ENCODE data around the gene MARK1. TPM values are rescaled to one million over a fixed set of nuclear protein-coding genes. Genes with fewer than 3 reads are reported as not detected.

MARK1 gene
- total RNA-seq, 1 experiment from 2014 or later, result 0.05 TPM

GRCh38 chr1:220669005-220669404 lies 141.1 kb downstream of the MARK1 start:
- no peaks in the 10 kb centered on the region for H3K4me1 ChIP-seq
- Mint-ChIP-seq H3K4me1 (ENCODE audit: low read depth, unreplicated experiment) (no peaks in the 10 kb centered on the region), H3K27me3 (ENCODE audit: insufficient read depth, unreplicated experiment) (peaks cover 16% of the 10 kb centered on the region), H3K4me3 (ENCODE audit: unreplicated experiment) (no peak overlapping the region), H3K27ac (ENCODE audit: unreplicated experiment) (no peak overlapping the region), H3K9me3 (ENCODE audit: unreplicated experiment) (no peaks in the 10 kb centered on the region), H3K36me3 (ENCODE audit: insufficient read depth, unreplicated experiment) (no peaks in the 10 kb centered on the region)
- CTCF ChIA-PET, result interaction anchor here (1.6 kb wide), 1 partner anchor 373 kb away, joined by 4 read pairs; no protein-coding TSS in a partner anchor
- TF ChIP-seq CTCF (IDR thresholded peaks at IDR 0.05; ENCODE audit: insufficient read depth in 1 of 2, low read depth in 1 of 2, low read length in 1 of 2, severe bottlenecking in 1 of 2, unreplicated experiment in 1 of 2), result no peak
- POLR2A ChIA-PET, result no interaction called here
- no peak for DNase-seq
- no peaks in the 10 kb centered on the region for H3K27me3 ChIP-seq (replicated peaks; ENCODE audit: control insufficient read depth, insufficient read depth, low read length)
- H3K4me3 ChIP-seq (ENCODE audit: low read depth, low read length), result no peak overlapping the region
- H3K36me3 ChIP-seq (ENCODE audit: control insufficient read depth, insufficient read depth, low read length), result no peaks in the 10 kb centered on the region
- BruUV-seq (replicated peaks), result no TSS peak
- intact Hi-C loops (cut with micrococcal nuclease; ENCODE audit: unreplicated experiment), result no loop called here
- H3K9me3 ChIP-seq, result no peaks in the 10 kb centered on the region

- Histone ChIP-seq H3K4me1 (no peaks in the 10 kb centered on the region), H3K27me3 (replicated peaks; ENCODE audit: control insufficient read depth, insufficient read depth, low read length) (no peaks in the 10 kb centered on the region), H3K4me3 (ENCODE audit: low read depth, low read length) (no peak overlapping the region), H3K36me3 (ENCODE audit: control insufficient read depth, insufficient read depth, low read length) (no peaks in the 10 kb centered on the region), H3K9me3 (no peaks in the 10 kb centered on the region)
- Mint-ChIP-seq H3K27me3 (ENCODE audit: insufficient read depth, unreplicated experiment) (peaks cover 14% of the 10 kb centered on the region), H3K9me3 (ENCODE audit: unreplicated experiment) (no peaks in the 10 kb centered on the region), H3K27ac (ENCODE audit: unreplicated experiment) (no peak overlapping the region), H3K4me3 (ENCODE audit: unreplicated experiment) (no peak overlapping the region), H3K36me3 (ENCODE audit: insufficient read depth, unreplicated experiment) (no peaks in the 10 kb centered on the region), H3K4me1 (ENCODE audit: low read depth, unreplicated experiment) (no peaks in the 10 kb centered on the region)
- POLR2A ChIA-PET, result no interaction called here
- CTCF ChIA-PET, result interaction anchor here (0.6 kb wide), 1 partner anchor 94 kb away, joined by 3 read pairs; no protein-coding TSS in a partner anchor
- no peak for TF ChIP-seq CTCF (IDR thresholded peaks at IDR 0.05; ENCODE audit: insufficient read depth in 1 of 2, low read depth in 1 of 2, low read length in 1 of 2, severe bottlenecking in 1 of 2, unreplicated experiment in 1 of 2)
- intact Hi-C loops (cut with micrococcal nuclease; ENCODE audit: unreplicated experiment), result no loop called here
- no TSS peak for BruUV-seq (replicated peaks)
- no peak for DNase-seq
These were observed 142.4 kb downstream of the MARK1 start for GRCh38 chr1:220670365-220670764.

- no peak overlapping the region for H3K27ac Mint-ChIP-seq (ENCODE audit: unreplicated experiment)
These were observed 146.0 kb downstream of the MARK1 start for GRCh38 chr1:220673921-220674320.

More at GRCh38 chr1:220673921-220674320, 146.0 kb downstream of the MARK1 start:
- Histone ChIP-seq H3K4me1 (no peaks in the 10 kb centered on the region), H3K36me3 (ENCODE audit: control insufficient read depth, insufficient read depth, low read length) (no peaks in the 10 kb centered on the region), H3K4me3 (ENCODE audit: low read depth, low read length) (no peak overlapping the region), H3K9me3 (no peaks in the 10 kb centered on the region), H3K27me3 (replicated peaks; ENCODE audit: control insufficient read depth, insufficient read depth, low read length) (no peaks in the 10 kb centered on the region)
- no peak for DNase-seq
- intact Hi-C loops (cut with micrococcal nuclease; ENCODE audit: unreplicated experiment), result no loop called here
- Mint-ChIP-seq H3K9me3 (ENCODE audit: unreplicated experiment) (no peaks in the 10 kb centered on the region), H3K27me3 (ENCODE audit: insufficient read depth, unreplicated experiment) (peaks cover 15% of the 10 kb centered on the region), H3K4me1 (ENCODE audit: low read depth, unreplicated experiment) (no peaks in the 10 kb centered on the region), H3K36me3 (ENCODE audit: insufficient read depth, unreplicated experiment) (no peaks in the 10 kb centered on the region), H3K4me3 (ENCODE audit: unreplicated experiment) (no peak overlapping the region)
- TF ChIP-seq CTCF (IDR thresholded peaks at IDR 0.05; ENCODE audit: insufficient read depth in 1 of 2, low read depth in 1 of 2, low read length in 1 of 2, severe bottlenecking in 1 of 2, unreplicated experiment in 1 of 2), result no peak
- CTCF ChIA-PET, result no interaction called here
- BruUV-seq (replicated peaks), result no TSS peak
- POLR2A ChIA-PET, result interaction anchor here (0.6 kb wide), 1 partner anchor 113 kb away, joined by 4 read pairs; no protein-coding TSS in a partner anchor

Measured in Caco-2 (cell line).